Endothelial cell of umbilical vein (primary cell): ENCODE results near the gene ZBBX. TPM values are rescaled to one million over a fixed set of nuclear protein-coding genes. Genes with fewer than 3 reads are reported as not detected.

Experiments used
- BruUV-seq: library from RNA; stranded (reverse); fragments of 400-500 nt; replicated peaks from 2 replicates; lab custom pipeline; 2021; lab: Mats Ljungman, UMichigan
- CTCF ChIA-PET: fragments of 300-600, 350-600 bp; sonication (Branson Sonifier 250); formaldehyde crosslinking; loops from one replicate; lab custom pipeline; 2021; ENCODE audit warnings: antibody characterized with exemption, inconsistent platforms; lab: Charles Lee
- POLR2A ChIA-PET: fragments of 300-600, 350-600 bp; sonication (Branson Sonifier 250); formaldehyde crosslinking; loops from one replicate; lab custom pipeline; 2021; ENCODE audit warnings: antibody characterized with exemption, inconsistent platforms; lab: Charles Lee
- DNase-seq: peaks from one replicate; pipeline ENCODE4 v3.0.0-alpha.2; 2011; ENCODE audit warnings: low read depth, low spot score
- FAIRE-seq: peaks from 2 replicates; lab custom pipeline; 2011; peaks lifted over from hg19 to GRCh38; lab: Jason Lieb, UNC
- H2AFZ ChIP-seq: 2 replicates; pipeline ENCODE4 v1.6.0; 2012; ENCODE audit warnings: low read depth, low read length, control low read depth, inconsistent platforms
- H3K27ac ChIP-seq: 2 replicates; pipeline ENCODE4 v1.5.1; 2011; ENCODE audit warnings: low read depth, mild to moderate bottlenecking, control low read depth, low read length, moderate library complexity; ENCODE audit not compliant: insufficient read depth
- H3K27me3 ChIP-seq, 2 experiments: 2 replicates each; pipeline versions ENCODE4 v1.6.0 to v1.6.1; 2011; ENCODE audit warnings: low read length in 2 of 2, mixed read lengths in 1 of 2; ENCODE audit not compliant: control insufficient read depth in 2 of 2, insufficient read depth in 2 of 2
- H3K36me3 ChIP-seq, 2 experiments: 2 replicates in 1 of 2; 3 replicates in 1 of 2; pipeline ENCODE4 v1.5.1; 2011; ENCODE audit warnings: low read length in 2 of 2, mild to moderate bottlenecking in 1 of 2, moderate library complexity in 1 of 2; ENCODE audit not compliant: control insufficient read depth in 2 of 2, insufficient read depth in 2 of 2; ENCODE audit errors: extremely low read depth in 1 of 2
- H3K4me1 ChIP-seq: 3 replicates; pipeline ENCODE4 v1.5.1; 2011; ENCODE audit warnings: mild to moderate bottlenecking, low read length; ENCODE audit not compliant: control insufficient read depth, insufficient read depth; ENCODE audit errors: extremely low read depth
- H3K4me2 ChIP-seq: 2 replicates; pipeline ENCODE4 v1.6.1; 2011; ENCODE audit warnings: low read length, control low read depth, mixed read lengths; ENCODE audit not compliant: insufficient read depth
- H3K4me3 ChIP-seq, 3 experiments: fragments of 200-600 bp in 1 of 3; sonication (generic), shearing (Covaris generic) in 1 of 3; replicated peaks in 1 of 3; 2 replicates each; pipeline ENCODE4 v1.5.1; 2011 to 2016; ENCODE audit warnings: control low read depth in 3 of 3, low read length in 3 of 3, mild to moderate bottlenecking in 2 of 3, inconsistent platforms in 1 of 3, low read depth in 1 of 3, moderate library complexity in 1 of 3; ENCODE audit not compliant: insufficient read depth in 1 of 3
- H3K79me2 ChIP-seq: 2 replicates; pipeline ENCODE4 v1.6.0; 2012; ENCODE audit warnings: low read length, inconsistent platforms; ENCODE audit not compliant: control insufficient read depth, insufficient read depth
- H3K9ac ChIP-seq: replicated peaks from 2 replicates; pipeline ENCODE3; 2011; ENCODE audit warnings: low read length, control low read depth; ENCODE audit not compliant: insufficient read depth; ENCODE audit errors: extremely low read depth
- H3K9me1 ChIP-seq: replicated peaks from 3 replicates; pipeline ENCODE4 v1.6.0; 2011; ENCODE audit warnings: mild to moderate bottlenecking, low read length; ENCODE audit not compliant: control insufficient read depth, insufficient read depth; ENCODE audit errors: extremely low read depth
- H3K9me3 ChIP-seq: replicated peaks from 2 replicates; pipeline ENCODE4 v1.5.1; 2012; ENCODE audit warnings: low read length, inconsistent platforms; ENCODE audit not compliant: control insufficient read depth, insufficient read depth
- H4K20me1 ChIP-seq: replicated peaks from 2 replicates; pipeline ENCODE3; 2011; ENCODE audit warnings: mild to moderate bottlenecking, low read length; ENCODE audit not compliant: control insufficient read depth, insufficient read depth; ENCODE audit errors: extremely low read depth
- EZH2 ChIP-seq: IDR thresholded peaks from 2 replicates; pipeline ENCODE4 v1.6.1; 2012; ENCODE audit warnings: borderline replicate concordance, low read depth, mild to moderate bottlenecking, moderate library complexity, low read length, inconsistent platforms; ENCODE audit not compliant: severe bottlenecking
- FOS ChIP-seq: IDR thresholded peaks from 2 replicates; pipeline ENCODE4 v1.6.1; 2011; ENCODE audit warnings: mild to moderate bottlenecking, low read length, moderate library complexity, borderline replicate concordance; ENCODE audit not compliant: insufficient read depth
- GATA2 ChIP-seq: IDR thresholded peaks from 2 replicates; pipeline ENCODE4 v1.7.0; 2011; ENCODE audit warnings: low read depth, mild to moderate bottlenecking, moderate library complexity, mixed read lengths, low read length; ENCODE audit not compliant: insufficient read length, insufficient read depth
- JUN ChIP-seq: IDR thresholded peaks from 2 replicates; pipeline ENCODE4 v1.6.1; 2011; ENCODE audit warnings: borderline replicate concordance, low read depth; ENCODE audit not compliant: insufficient read length, insufficient read depth
- dilution Hi-C: fragments of 300-500 bp; cut with MboI; formaldehyde crosslinking; loops from one replicate; pipeline ENCODE4 v1.15.0; 2019; ENCODE audit warnings: low sequenced_read_pairs; ENCODE audit not compliant: extremely low pct_ligation_motif_present
- intact Hi-C: fragments of 100-400 bp; cut with micrococcal nuclease; formaldehyde crosslinking; loops from one replicate; pipeline ENCODE4 v1.10.0; 2022
- polyA plus RNA-seq, 4 experiments: library from polyadenylated mRNA; depleted of rRNA in 3 of 4; stranded (reverse) in 3 of 4; unstranded in 1 of 4; fragments of >200 nt; gene quantifications; 2 replicates each; pipeline versions ENCODE4 v1.2.1 to v1.2.3, GENCODE V29; 2011 to 2012; ENCODE audit warnings: missing spikeins in 1 of 4
- total RNA-seq: library from RNA; stranded (reverse); gene quantifications from 2 replicates; pipeline ENCODE4 v1.2.3, GENCODE V29; 2021
- TF ChIP-seq, protein P1 (sequence below), 2 donors: IDR thresholded peaks; 1 replicate in 1 of 2; 2 replicates in 1 of 2; pipeline ENCODE4 v1.5.1; 2011; ENCODE audit warnings: low read length in 2 of 2, mild to moderate bottlenecking in 2 of 2, moderate library complexity in 2 of 2, control low read depth in 1 of 2, inconsistent platforms in 1 of 2, low read depth in 1 of 2; ENCODE audit not compliant: insufficient read depth in 1 of 2; ENCODE audit errors: extremely low read depth in 1 of 2

The ZBBX gene
- total and polyA plus RNA-seq, 2 donors (not counting 3 experiments of a cell fraction or from before 2014, with no cell fraction given) = not detected

DNA sequence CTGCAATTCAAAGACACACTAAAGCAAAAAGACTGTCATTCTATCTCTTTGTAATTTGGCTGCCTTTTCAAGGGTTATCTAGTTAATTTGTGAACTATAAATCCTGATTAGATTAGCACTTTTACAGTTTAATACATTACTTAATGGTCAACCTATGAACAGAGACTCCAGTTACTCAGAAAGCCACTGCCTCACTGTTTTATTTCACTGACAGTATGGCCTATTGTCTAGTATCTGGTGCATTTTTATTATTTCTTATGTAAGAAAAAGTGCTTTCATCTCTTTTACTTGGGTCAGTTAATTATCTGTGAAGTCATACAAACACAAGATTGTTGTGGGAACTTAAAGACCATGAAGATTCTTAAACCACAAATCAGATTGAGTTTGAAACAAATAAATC is 133.8 kb downstream of the ZBBX start:
- intact Hi-C loops (no loop called here), dilution Hi-C loops (no loop called here)
- TF ChIP-seq EZH2 (no peak), FOS (no peak), JUN (no peak), GATA2 (no peak)
- TF ChIP-seq, protein P1, sequence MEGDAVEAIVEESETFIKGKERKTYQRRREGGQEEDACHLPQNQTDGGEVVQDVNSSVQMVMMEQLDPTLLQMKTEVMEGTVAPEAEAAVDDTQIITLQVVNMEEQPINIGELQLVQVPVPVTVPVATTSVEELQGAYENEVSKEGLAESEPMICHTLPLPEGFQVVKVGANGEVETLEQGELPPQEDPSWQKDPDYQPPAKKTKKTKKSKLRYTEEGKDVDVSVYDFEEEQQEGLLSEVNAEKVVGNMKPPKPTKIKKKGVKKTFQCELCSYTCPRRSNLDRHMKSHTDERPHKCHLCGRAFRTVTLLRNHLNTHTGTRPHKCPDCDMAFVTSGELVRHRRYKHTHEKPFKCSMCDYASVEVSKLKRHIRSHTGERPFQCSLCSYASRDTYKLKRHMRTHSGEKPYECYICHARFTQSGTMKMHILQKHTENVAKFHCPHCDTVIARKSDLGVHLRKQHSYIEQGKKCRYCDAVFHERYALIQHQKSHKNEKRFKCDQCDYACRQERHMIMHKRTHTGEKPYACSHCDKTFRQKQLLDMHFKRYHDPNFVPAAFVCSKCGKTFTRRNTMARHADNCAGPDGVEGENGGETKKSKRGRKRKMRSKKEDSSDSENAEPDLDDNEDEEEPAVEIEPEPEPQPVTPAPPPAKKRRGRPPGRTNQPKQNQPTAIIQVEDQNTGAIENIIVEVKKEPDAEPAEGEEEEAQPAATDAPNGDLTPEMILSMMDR (IDR thresholded peaks at IDR 0.05; ENCODE audit: extremely low read depth in 1 of 2, insufficient read depth in 1 of 2, low read depth in 1 of 2, low read length in 2 of 2) = no peak
- no peak for FAIRE-seq
- H2AFZ ChIP-seq = no peak overlapping the region
- CTCF ChIA-PET = no interaction called here
- DNase-seq = no peak
- no peaks in the 10 kb centered on the region for H3K4me1 ChIP-seq
- no peaks in the 10 kb centered on the region for H3K9me3 ChIP-seq
- no peak overlapping the region for H3K4me2 ChIP-seq
- BruUV-seq = no TSS peak
- H3K9me1 ChIP-seq = no peaks in the 10 kb centered on the region
- no peaks in the 10 kb centered on the region for H3K36me3 ChIP-seq
- no peaks in the 10 kb centered on the region for H3K79me2 ChIP-seq
- H3K4me3 ChIP-seq = no peak overlapping the region
- H3K27ac ChIP-seq = no peak overlapping the region
- H3K9ac ChIP-seq = no peak overlapping the region
- no peaks in the 10 kb centered on the region for H3K27me3 ChIP-seq
- no peaks in the 10 kb centered on the region for H4K20me1 ChIP-seq
- POLR2A ChIA-PET = no interaction called here
